ENCODE measurements around the gene PSPH. TPM values are rescaled to one million over a fixed set of nuclear protein-coding genes. Genes with fewer than 3 reads are reported as not detected.
"Not testable (repeated sequence)": the region's sequence is repeated elsewhere in the genome, so short reads cannot be mapped to it uniquely, and the experiment has no call there.

The PSPH gene
- total and polyA plus RNA-seq, 4 donors = 4.3 to 7.4 (median 6.5) TPM

DNA sequence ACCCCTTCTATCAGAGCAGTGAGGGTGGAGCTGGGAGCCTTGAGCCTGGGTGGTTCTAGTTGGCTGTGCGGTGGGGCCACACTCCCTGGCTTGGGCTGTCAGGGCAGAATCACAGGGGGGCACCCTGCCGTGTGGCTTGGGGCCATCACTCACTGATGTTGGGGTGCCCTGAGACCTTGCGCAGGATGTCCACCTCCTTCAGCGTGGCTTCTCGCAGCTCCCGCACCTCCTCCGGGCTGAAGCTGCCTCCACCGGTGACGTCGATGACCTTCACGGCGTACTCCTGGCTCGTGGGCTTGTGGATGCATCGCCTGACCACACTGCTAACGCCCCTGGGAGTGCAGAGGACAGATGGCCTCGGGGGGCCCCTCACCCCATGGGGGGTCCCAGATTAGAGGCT is 36.2 kb upstream of the PSPH start:
- WGBS, 2 donors = 92 to 94% methylated on average over 16 of the region's 16 CpGs
- Histone ChIP-seq H3K4me1 (ENCODE audit: control insufficient read depth in 1 of 2, insufficient read depth in 2 of 2, low read length in 2 of 2) (no peaks in the 10 kb centered on the region), H3K27ac (ENCODE audit: low read depth in 1 of 2, low read length in 2 of 2) (no peak overlapping the region), H3K27me3 (ENCODE audit: control insufficient read depth in 1 of 2, insufficient read depth in 2 of 2, low read length in 1 of 2) (no peaks in the 10 kb centered on the region), H3K4me3 (ENCODE audit: low read length in 2 of 2) (no peak overlapping the region), H3K9me3 (ENCODE audit: control insufficient read depth, low read length) (no peaks in the 10 kb centered on the region), H3K36me3 (ENCODE audit: control insufficient read depth in 1 of 2, insufficient read depth in 2 of 2, low read length in 1 of 2) (peaks cover 0 to 2% of the 10 kb centered on the region in 2 donors)
- intact Hi-C loops (cut with DNase I) = no loop called here
- ATAC-seq (ENCODE audit: low FRiP score) (no peak), DNase-seq (peak in 1 of 2 donors; percentile 68)

DNA sequence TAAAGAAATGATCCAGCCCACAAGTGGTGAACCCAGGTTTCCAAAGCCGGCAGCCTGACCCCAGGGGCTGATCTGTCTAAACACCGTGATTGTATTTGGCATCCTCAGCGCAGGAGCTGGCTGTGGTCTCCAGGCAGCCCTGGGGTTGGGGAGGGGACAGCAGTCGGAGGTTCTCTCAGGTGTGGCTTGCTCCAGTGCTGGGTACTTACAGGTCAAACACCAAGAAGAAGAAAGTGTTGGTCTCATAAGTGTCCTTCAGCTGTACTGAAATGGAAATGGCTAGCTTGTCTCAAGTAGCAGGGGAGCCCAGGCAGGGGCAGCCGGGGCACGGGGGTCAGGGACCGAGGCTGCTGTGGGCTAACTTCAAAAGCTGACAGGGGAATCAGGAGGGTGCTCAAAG is 35.5 kb upstream of the PSPH start:
- Histone ChIP-seq H3K4me3 (ENCODE audit: low read length in 2 of 2) (no peak overlapping the region), H3K4me1 (ENCODE audit: control insufficient read depth in 1 of 2, insufficient read depth in 2 of 2, low read length in 2 of 2) (no peaks in the 10 kb centered on the region), H3K9me3 (ENCODE audit: control insufficient read depth, low read length) (no peaks in the 10 kb centered on the region), H3K27me3 (ENCODE audit: control insufficient read depth in 1 of 2, insufficient read depth in 2 of 2, low read length in 1 of 2) (no peaks in the 10 kb centered on the region), H3K27ac (ENCODE audit: low read depth in 1 of 2, low read length in 2 of 2) (no peak overlapping the region), H3K36me3 (ENCODE audit: control insufficient read depth in 1 of 2, insufficient read depth in 2 of 2, low read length in 1 of 2) (peaks cover 0 to 2% of the 10 kb centered on the region in 2 donors)
- DNase-seq (peak in 1 of 2 donors; percentile 45), ATAC-seq (ENCODE audit: low FRiP score) (no peak)
- intact Hi-C loops (cut with DNase I) = no loop called here
- 94 to 96% methylated on average over 7 of the region's 7 CpGs for WGBS, 2 donors

DNA sequence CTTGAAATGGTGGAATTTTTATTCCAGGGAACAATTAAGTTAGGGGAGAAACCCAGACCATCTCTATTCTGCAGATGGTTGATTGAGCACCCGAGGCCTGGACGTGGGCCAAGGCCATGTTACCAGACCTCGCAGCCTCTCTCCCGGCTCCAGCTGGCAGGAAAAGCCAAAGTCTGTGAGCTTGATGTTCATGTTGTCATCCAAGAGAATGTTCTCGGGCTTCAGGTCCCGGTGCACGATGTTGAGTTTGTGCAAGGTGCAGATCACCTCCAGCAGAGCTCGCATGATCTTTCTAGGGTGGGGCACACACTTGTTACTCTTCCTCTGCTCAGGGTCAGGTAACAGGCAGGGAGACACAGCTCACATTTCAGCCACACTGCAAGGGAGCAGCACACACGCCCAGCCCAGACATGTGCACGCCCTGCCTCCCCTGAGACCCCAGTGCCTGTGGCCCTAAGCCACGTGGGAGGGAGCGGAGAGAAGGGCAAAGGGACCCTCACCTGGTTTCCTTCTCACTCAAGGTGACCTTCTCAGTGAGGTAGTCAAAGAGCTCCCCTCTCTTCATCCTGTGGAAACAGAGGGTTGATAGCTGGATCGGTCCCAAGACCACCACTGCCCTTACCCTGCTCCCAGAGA is 32.0 kb upstream of the PSPH start:
- no peak overlapping the region for H3K4me3 ChIP-seq (ENCODE audit: low read length in 2 of 2)
- peaks cover 0 to 2% of the 10 kb centered on the region in 2 donors for H3K36me3 ChIP-seq (ENCODE audit: control insufficient read depth in 1 of 2, insufficient read depth in 2 of 2, low read length in 1 of 2)
- H3K9me3 ChIP-seq (ENCODE audit: control insufficient read depth, low read length) = no peaks in the 10 kb centered on the region
- DNase-seq (peak in 1 of 2 donors; percentile 78), ATAC-seq (ENCODE audit: low FRiP score) (no peak)
- peak overlapping the region in 1 of 2 donors; percentile 60 for H3K27ac ChIP-seq (ENCODE audit: low read depth in 1 of 2, low read length in 2 of 2)
- 26 to 29% methylated on average over 13 of the region's 13 CpGs for WGBS, 2 donors
- intact Hi-C loops (cut with DNase I) = no loop called here
- no peaks in the 10 kb centered on the region for H3K4me1 ChIP-seq (ENCODE audit: control insufficient read depth in 1 of 2, insufficient read depth in 2 of 2, low read length in 2 of 2)
- H3K27me3 ChIP-seq (ENCODE audit: control insufficient read depth in 1 of 2, insufficient read depth in 2 of 2, low read length in 1 of 2) = no peaks in the 10 kb centered on the region

DNA sequence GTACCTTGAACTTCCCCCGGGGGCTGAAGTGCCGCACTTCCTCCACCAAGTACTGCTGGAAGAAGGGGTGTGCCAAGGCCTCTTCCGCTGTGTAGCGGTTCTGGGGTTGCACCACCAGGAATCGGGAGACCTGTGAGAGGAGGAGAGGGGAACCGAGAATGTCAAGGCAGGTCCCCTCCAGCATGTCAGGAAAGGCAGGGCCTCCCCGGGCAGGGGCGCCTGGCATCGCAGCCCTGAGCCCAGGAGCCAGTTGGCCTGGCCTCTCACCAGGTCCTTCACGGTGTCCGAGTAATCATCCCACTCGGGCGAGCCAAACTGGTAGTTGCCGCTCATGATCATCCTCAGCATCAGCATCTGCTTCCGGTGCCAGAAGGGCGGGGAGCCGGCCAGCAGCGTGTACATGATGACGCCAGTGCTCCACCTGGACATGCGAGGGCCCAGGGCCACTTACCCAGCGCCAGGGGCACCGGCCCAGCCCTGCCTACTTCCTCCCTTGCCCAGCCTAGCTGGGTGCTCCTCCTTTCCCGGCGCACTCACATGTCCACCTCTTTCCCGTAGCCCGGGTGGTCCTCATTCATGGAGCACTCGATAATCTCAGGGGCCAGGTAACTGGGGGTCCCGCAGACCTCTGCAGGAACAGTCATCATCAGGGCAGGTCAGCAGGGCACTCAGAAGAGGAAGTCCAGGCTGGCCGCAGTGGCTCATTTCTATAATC is 30.5 kb upstream of the PSPH start:
- Histone ChIP-seq H3K27me3 (ENCODE audit: control insufficient read depth in 1 of 2, insufficient read depth in 2 of 2, low read length in 1 of 2) (no peaks in the 10 kb centered on the region), H3K4me1 (ENCODE audit: control insufficient read depth in 1 of 2, insufficient read depth in 2 of 2, low read length in 2 of 2) (no peaks in the 10 kb centered on the region), H3K27ac (ENCODE audit: low read depth in 1 of 2, low read length in 2 of 2) (no peak overlapping the region), H3K36me3 (ENCODE audit: control insufficient read depth in 1 of 2, insufficient read depth in 2 of 2, low read length in 1 of 2) (no peaks in the 10 kb centered on the region), H3K9me3 (ENCODE audit: control insufficient read depth, low read length) (no peaks in the 10 kb centered on the region), H3K4me3 (ENCODE audit: low read length in 2 of 2) (no peak overlapping the region)
- intact Hi-C loops (cut with DNase I) = no loop called here
- peak in 1 of 2 donors; percentile 62 for DNase-seq
- 93 to 95% methylated on average over 25 to 29 of the region's 29 CpGs for WGBS, 2 donors
- no peak for ATAC-seq (ENCODE audit: low FRiP score)

DNA sequence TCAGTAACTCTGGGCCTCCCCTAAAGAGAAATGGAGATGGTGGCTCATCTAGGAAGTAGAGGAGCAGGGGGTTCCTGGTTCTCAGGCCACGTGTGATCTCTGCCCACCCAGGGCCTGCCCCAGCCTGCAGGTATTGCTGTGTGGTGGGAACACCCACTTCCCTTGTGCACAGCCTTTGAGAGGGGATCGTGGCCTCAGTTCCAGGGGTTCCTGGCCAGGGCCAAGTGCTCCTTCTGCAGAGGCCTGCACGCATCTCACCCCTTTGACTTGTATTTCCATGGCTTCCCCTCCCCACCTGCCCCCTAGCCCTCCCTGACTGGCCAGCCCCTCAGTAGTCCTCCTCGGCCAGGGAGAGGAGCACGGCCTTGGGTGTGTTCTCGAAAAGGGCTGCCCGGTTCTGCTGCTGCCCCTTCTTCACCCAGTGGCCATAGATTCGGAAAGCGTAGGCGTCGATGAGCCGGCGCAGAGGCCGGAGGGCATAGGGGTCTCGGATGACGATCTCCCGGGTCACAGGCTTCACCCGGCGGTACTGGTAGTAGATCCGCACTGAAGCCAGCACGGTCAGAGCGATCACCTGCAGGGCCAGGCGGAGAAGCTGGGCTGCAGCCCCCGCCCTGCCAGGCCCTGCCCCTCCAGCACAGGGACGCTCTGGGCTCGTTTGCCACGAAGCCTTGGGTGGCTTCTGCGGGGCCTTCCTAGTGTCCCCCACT is 29.6 kb upstream of the PSPH start:
- H3K27ac ChIP-seq (ENCODE audit: low read depth in 1 of 2, low read length in 2 of 2) = peak overlapping the region; percentile 7 to 59
- WGBS, 2 donors = 92 to 95% methylated on average over 28 of the region's 28 CpGs
- H3K27me3 ChIP-seq (ENCODE audit: control insufficient read depth in 1 of 2, insufficient read depth in 2 of 2, low read length in 1 of 2); H3K4me3 ChIP-seq (ENCODE audit: low read length in 2 of 2); intact Hi-C loops (cut with DNase I); H3K4me1 ChIP-seq (ENCODE audit: control insufficient read depth in 1 of 2, insufficient read depth in 2 of 2, low read length in 2 of 2); ATAC-seq (ENCODE audit: low FRiP score); H3K36me3 ChIP-seq (ENCODE audit: control insufficient read depth in 1 of 2, insufficient read depth in 2 of 2, low read length in 1 of 2); H3K9me3 ChIP-seq (ENCODE audit: control insufficient read depth, low read length): not testable (repeated sequence)
- DNase-seq = peak in 1 of 2 donors; percentile 60

DNA sequence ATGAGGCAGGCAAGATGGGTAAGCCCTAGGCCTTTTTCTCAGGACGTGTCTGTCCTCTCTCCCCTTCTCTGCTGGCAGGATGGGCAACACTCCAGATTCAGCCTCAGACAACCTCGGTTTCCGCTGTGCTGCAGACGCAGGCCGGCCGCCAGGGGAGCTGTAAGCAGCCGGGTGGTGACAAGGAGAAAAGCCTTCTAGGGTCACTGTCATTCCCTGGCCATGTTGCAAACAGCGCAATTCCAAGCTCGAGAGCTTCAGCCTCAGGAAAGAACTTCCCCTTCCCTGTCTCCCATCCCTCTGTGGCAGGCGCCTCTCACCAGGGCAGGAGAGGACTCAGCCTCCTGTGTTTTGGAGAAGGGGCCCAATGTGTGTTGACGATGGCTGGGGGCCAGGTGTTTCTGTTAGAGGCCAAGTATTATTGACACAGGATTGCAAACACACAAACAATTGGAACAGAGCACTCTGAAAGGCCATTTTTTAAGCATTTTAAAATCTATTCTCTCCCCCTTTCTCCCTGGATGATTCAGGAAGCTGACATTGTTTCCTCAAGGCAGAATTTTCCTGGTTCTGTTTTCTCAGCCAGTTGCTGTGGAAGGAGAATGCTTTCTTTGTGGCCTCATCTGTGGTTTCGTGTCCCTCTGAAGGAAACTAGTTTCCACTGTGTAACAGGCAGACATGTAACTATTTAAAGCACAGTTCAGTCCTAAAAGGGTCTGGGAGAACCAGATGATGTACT is 28.4 kb upstream of the PSPH start:
- no peak overlapping the region for H3K4me3 ChIP-seq (ENCODE audit: low read length in 2 of 2)
- no peaks in the 10 kb centered on the region for H3K36me3 ChIP-seq (ENCODE audit: control insufficient read depth in 1 of 2, insufficient read depth in 2 of 2, low read length in 1 of 2)
- no peaks in the 10 kb centered on the region for H3K27me3 ChIP-seq (ENCODE audit: control insufficient read depth in 1 of 2, insufficient read depth in 2 of 2, low read length in 1 of 2)
- ATAC-seq (ENCODE audit: low FRiP score) = peak; percentile 76
- no peaks in the 10 kb centered on the region for H3K4me1 ChIP-seq (ENCODE audit: control insufficient read depth in 1 of 2, insufficient read depth in 2 of 2, low read length in 2 of 2)
- no peaks in the 10 kb centered on the region for H3K9me3 ChIP-seq (ENCODE audit: control insufficient read depth, low read length)
- peak; percentile 89 to 92 for DNase-seq
- intact Hi-C loops (cut with DNase I) = loop anchor here (10.0 kb wide), 1 partner anchor 435 kb away; no protein-coding TSS in a partner anchor
- WGBS, 2 donors = 5 to 6% methylated on average over 12 of the region's 12 CpGs
- peak overlapping the region; percentile 69 to 74 for H3K27ac ChIP-seq (ENCODE audit: low read depth in 1 of 2, low read length in 2 of 2)

DNA sequence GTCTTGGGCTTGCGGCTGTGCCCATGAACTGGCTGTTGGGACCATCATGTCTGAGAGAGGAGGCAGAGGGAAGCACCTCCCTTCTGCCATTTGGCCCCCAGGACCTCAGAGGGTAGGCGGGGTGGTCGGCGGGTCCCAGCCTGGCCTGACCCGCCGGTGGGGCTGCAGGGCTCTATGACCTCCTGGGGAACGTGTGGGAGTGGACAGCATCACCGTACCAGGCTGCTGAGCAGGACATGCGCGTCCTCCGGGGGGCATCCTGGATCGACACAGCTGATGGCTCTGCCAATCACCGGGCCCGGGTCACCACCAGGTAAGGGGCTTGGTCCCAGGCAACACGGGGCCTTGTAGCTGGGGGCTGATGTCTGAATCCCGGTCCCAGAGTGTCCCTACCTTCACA is 27.0 kb upstream of the PSPH start:
- intact Hi-C loops (cut with DNase I) = loop anchor here (10.0 kb wide), 1 partner anchor 433 kb away; no protein-coding TSS in a partner anchor
- no peaks in the 10 kb centered on the region for H3K4me1 ChIP-seq (ENCODE audit: control insufficient read depth in 1 of 2, insufficient read depth in 2 of 2, low read length in 2 of 2)
- peak overlapping the region in 1 of 2 donors; percentile 69 for H3K27ac ChIP-seq (ENCODE audit: low read depth in 1 of 2, low read length in 2 of 2)
- no peaks in the 10 kb centered on the region for H3K36me3 ChIP-seq (ENCODE audit: control insufficient read depth in 1 of 2, insufficient read depth in 2 of 2, low read length in 1 of 2)
- DNase-seq (peak in 1 of 2 donors; percentile 52), ATAC-seq (ENCODE audit: low FRiP score) (no peak)
- no peak overlapping the region for H3K4me3 ChIP-seq (ENCODE audit: low read length in 2 of 2)
- WGBS, 2 donors = 94% methylated on average over 16 of the region's 16 CpGs
- H3K27me3 ChIP-seq (ENCODE audit: control insufficient read depth in 1 of 2, insufficient read depth in 2 of 2, low read length in 1 of 2) = no peaks in the 10 kb centered on the region
- no peaks in the 10 kb centered on the region for H3K9me3 ChIP-seq (ENCODE audit: control insufficient read depth, low read length)

DNA sequence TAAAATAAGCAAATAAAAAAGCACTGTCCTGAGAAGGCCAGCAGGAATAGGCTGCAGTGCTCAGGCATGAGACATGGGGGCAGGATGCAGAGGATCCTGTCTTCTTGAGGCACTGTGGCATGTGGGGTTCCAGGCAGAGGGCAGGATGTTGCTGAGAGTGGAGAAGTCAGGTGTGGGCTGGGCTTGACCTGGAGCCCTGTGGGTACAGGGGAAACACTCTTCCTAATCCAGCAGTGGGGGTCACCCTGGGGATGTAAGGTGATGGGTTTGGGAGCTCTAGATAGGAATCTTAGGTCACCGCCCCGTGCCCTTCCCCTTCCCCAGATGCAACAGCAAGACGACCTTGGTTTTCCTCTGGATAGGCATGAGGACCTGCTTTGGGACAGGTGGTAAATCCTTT is 26.4 kb upstream of the PSPH start:
- no peak overlapping the region for H3K4me3 ChIP-seq (ENCODE audit: low read length in 2 of 2)
- 95 to 100% methylated on average over 3 of the region's 3 CpGs for WGBS, 2 donors
- peak in 1 of 2 donors; percentile 50 for DNase-seq
- intact Hi-C loops (cut with DNase I) = loop anchor here (10.0 kb wide), 1 partner anchor 433 kb away; no protein-coding TSS in a partner anchor
- H3K4me1 ChIP-seq (ENCODE audit: control insufficient read depth in 1 of 2, insufficient read depth in 2 of 2, low read length in 2 of 2) = no peaks in the 10 kb centered on the region
- no peaks in the 10 kb centered on the region for H3K36me3 ChIP-seq (ENCODE audit: control insufficient read depth in 1 of 2, insufficient read depth in 2 of 2, low read length in 1 of 2)
- no peaks in the 10 kb centered on the region for H3K9me3 ChIP-seq (ENCODE audit: control insufficient read depth, low read length)
- H3K27me3 ChIP-seq (ENCODE audit: control insufficient read depth in 1 of 2, insufficient read depth in 2 of 2, low read length in 1 of 2) = no peaks in the 10 kb centered on the region
- no peak overlapping the region for H3K27ac ChIP-seq (ENCODE audit: low read depth in 1 of 2, low read length in 2 of 2)
- no peak for ATAC-seq (ENCODE audit: low FRiP score)
